Activated CD8-positive, alpha-beta memory T cell treated with anti-CD3 and anti-CD28 coated beads, Interleukin-2, amount 10 ng/mL, durations not matched to agents 7 days and 5 days (primary cell): Measurements from ENCODE around the gene GALNT4. TPM values are rescaled to one million over a fixed set of nuclear protein-coding genes. Genes with fewer than 3 reads are reported as not detected.

ENCODE experiments used
- ATAC-seq: fragments of 150-1000 bp; cut with Tn5 transposase; one replicate; pipeline ENCODE4 v1.10.0; 2021; ENCODE audit warnings: moderate library complexity
- CTCF ChIA-PET: fragments of 350-600 bp; sonication (Branson Sonifier 250); formaldehyde crosslinking; loops from one replicate; lab custom pipeline; 2021; ENCODE audit warnings: antibody characterized with exemption; lab: Charles Lee
- DNase-seq: peaks from one replicate; pipeline ENCODE4 v3.0.0-alpha.2; 2020
- H3K27ac Mint-ChIP-seq: one replicate; pipeline ENCODE4 v1.8.0; 2021; ENCODE audit warnings: mild to moderate bottlenecking, mixed read lengths
- H3K27me3 Mint-ChIP-seq: one replicate; pipeline ENCODE4 v1.8.0; 2021; ENCODE audit warnings: mixed read lengths
- H3K36me3 Mint-ChIP-seq: one replicate; pipeline ENCODE4 v1.8.0; 2021; ENCODE audit warnings: mild to moderate bottlenecking, mixed read lengths
- H3K4me1 Mint-ChIP-seq: one replicate; pipeline ENCODE4 v1.8.0; 2021; ENCODE audit warnings: mixed read lengths
- H3K4me3 Mint-ChIP-seq: one replicate; pipeline ENCODE4 v1.8.0; 2021; ENCODE audit warnings: mild to moderate bottlenecking, moderate library complexity, mixed read lengths
- H3K9me3 Mint-ChIP-seq: one replicate; pipeline ENCODE4 v1.8.0; 2022; ENCODE audit warnings: low read depth, mixed read lengths
- total RNA-seq, 2 experiments: library from RNA; stranded (reverse); gene quantifications; one replicate each; pipeline ENCODE4 v1.2.3, GENCODE V29; 2021

The GALNT4 gene
- total RNA-seq, 2 experiments from 2014 or later, result 16.5 to 17.5 TPM

DNA sequence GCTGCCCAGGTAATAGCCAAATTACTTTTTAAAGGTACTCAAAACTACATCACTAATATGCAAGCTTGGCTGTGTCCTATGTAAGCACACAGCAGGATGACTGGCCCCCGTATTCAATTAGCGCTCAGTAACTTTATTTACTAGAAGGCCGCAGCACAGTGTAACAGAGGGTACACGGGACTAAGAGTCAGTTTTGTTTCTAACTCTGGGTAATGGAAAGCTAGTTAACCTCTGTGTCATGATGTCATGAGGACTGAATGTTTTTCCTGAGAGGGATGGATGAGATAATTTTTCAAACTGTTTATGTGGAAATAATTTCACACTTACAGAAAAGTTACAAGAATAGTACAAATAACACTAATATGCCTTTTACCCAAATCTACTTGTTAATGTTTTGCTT lies 27.1 kb downstream of the GALNT4 start:
- no peak overlapping the region for H3K4me3 Mint-ChIP-seq
- DNase-seq (no peak), ATAC-seq (no peak)
- no peak overlapping the region for H3K27ac Mint-ChIP-seq
- H3K9me3 Mint-ChIP-seq, result no peaks in the 10 kb centered on the region
- H3K4me1 Mint-ChIP-seq, result peaks cover 20% of the 10 kb centered on the region
- H3K27me3 Mint-ChIP-seq, result no peaks in the 10 kb centered on the region
- H3K36me3 Mint-ChIP-seq, result peaks cover 61% of the 10 kb centered on the region
- CTCF ChIA-PET, result interaction anchor here (2.0 kb wide), 1 partner anchor 27 kb away, joined by 8 read pairs; no protein-coding TSS in a partner anchor

DNA sequence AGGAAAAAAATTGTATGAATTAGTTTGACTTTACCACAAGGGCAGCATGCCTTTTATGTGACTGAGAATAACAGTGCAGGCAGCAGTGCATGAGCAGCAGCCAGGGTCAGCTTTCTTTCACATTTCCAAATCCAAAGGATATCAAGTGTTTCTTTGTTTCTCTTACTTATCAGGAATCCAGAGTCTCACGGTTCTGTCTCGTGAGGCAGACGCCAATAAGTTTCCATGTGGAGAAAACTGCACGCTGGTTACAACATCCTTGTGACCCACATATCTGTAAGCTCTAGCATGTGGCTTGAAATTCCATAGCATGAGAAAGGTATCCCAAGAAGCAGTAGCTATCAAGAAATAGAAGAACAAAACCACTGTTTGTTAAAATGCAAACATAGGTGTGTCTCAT lies 27.6 kb downstream of the GALNT4 start:
- Mint-ChIP-seq H3K27me3 (no peaks in the 10 kb centered on the region), H3K4me1 (peaks cover 20% of the 10 kb centered on the region), H3K36me3 (peaks cover 59% of the 10 kb centered on the region), H3K4me3 (no peak overlapping the region), H3K27ac (no peak overlapping the region), H3K9me3 (no peaks in the 10 kb centered on the region)
- DNase-seq (no peak), ATAC-seq (no peak)
- CTCF ChIA-PET, result interaction anchor here (0.9 to 2.0 kb wide), 2 partner anchors 14 to 26 kb away, joined by 3 to 8 read pairs; no protein-coding TSS in a partner anchor

DNA sequence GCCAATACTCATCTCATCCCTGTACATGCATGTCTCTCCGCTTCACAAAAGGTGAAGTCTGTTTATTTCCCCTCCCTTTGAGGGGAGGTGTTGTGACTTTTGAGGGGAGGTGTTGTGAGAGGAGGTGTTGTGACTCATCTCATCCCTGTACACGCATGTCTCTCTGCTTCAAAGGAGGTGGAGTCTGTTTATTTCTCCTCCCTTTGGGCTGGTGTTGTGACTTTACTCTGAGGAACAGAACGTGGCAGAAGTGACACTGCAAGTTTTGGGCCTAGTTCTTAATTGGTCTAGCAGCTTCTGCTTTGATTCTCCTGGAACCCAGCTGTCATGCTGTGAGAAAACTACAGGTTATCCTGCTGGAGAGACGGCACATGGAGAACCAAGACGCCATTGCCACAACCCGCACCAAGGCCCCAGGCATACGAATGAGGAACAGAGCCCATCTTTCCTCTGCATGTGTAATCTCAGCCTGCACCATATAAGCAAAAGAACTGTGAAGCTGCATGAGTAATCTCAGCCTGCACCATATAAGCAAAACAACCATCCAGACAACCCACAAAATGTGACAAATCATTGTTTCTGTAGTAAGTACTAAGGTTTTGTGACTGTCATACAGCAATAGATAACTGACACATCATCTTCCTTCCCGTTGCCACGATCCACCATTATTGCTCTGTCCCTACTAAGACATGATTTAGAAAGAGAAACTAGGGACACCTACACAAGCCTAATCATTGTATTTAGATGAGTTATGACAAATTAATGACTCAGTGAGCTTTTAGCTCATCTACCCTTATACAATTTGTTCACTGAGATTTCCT lies 30.0 kb downstream of the GALNT4 start:
- Mint-ChIP-seq H3K36me3 (peaks cover 51% of the 10 kb centered on the region), H3K4me3 (peak overlapping the region; percentile 7), H3K27ac (peak overlapping the region; percentile 88), H3K9me3 (no peaks in the 10 kb centered on the region), H3K4me1 (peaks cover 20% of the 10 kb centered on the region), H3K27me3 (no peaks in the 10 kb centered on the region)
- ATAC-seq (peak; percentile 88), DNase-seq (peak; percentile 66)
- CTCF ChIA-PET, result interaction anchor here (0.8 to 3.1 kb wide), 6 partner anchors 17 to 32 kb away, joined by 3 to 13 read pairs (median 4); partner anchors contain the start of genes GALNT4 and POC1B

DNA sequence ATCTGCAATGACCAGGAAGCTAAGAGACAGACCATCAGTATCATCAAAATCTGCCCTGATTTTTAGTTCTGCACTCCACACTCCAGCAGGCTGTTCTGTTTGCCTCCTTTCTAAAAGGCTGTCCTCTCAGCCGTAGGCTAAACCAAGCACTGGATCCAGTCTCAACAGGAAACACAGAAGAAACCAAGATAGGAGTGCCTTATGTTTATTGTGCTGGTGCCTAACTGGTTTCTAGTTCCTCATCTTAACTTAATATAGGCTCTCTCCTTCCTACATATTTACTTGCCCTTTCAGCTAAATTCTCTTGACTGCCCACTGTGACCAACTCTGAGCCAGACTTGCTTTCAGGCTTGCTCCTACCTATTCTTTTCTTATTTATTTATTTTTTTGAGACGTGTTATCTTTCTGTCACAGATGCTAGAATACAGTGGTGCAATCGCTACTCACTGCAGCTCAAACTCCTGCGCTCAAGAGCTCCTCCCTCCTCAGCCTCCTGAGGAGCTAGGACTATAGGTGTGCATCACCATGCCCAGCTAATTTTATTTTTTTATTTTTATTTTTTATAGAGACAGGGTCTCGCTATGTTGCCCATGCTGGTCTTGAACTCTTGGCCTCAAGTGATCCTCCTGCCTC lies 30.8 kb downstream of the GALNT4 start:
- Mint-ChIP-seq H3K27ac (peak overlapping the region; percentile 35), H3K4me1 (peaks cover 20% of the 10 kb centered on the region), H3K4me3 (no peak overlapping the region), H3K36me3 (peaks cover 48% of the 10 kb centered on the region), H3K27me3 (no peaks in the 10 kb centered on the region), H3K9me3 (no peaks in the 10 kb centered on the region)
- CTCF ChIA-PET, result interaction anchor here (1.2 to 3.1 kb wide), 4 partner anchors 10 to 32 kb away, joined by 3 to 13 read pairs (median 5); partner anchors contain the start of genes GALNT4 and POC1B
- DNase-seq (no peak), ATAC-seq (no peak)

DNA sequence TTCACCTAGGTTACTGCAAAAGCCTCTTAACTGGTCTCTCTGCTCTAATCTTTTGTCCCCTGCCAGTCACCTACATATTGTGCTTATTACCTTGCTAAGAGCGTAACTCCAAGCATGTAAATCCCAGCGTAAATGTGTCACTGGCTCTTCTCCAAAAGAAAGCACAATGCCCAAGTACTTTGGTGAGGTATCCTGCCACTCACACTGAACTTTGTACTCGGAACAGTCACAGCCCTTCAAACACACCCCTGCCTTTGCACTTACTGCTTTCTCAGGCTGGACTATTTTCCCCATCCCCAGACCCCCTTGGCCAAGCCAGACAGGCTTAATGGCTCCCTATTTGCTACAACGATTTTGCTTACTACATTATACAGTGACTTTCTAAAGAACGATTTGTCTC lies 31.7 kb downstream of the GALNT4 start:
- no peak overlapping the region for H3K4me3 Mint-ChIP-seq
- ATAC-seq, result no peak
- peaks cover 20% of the 10 kb centered on the region for H3K4me1 Mint-ChIP-seq
- H3K36me3 Mint-ChIP-seq, result peaks cover 47% of the 10 kb centered on the region
- CTCF ChIA-PET, result interaction anchor here (1.2 to 3.1 kb wide), 2 partner anchors 9 to 32 kb away, joined by 5 to 13 read pairs; partner anchors contain the start of genes GALNT4 and POC1B
- H3K27me3 Mint-ChIP-seq, result no peaks in the 10 kb centered on the region
- DNase-seq, result no peak
- no peaks in the 10 kb centered on the region for H3K9me3 Mint-ChIP-seq
- H3K27ac Mint-ChIP-seq, result no peak overlapping the region

DNA sequence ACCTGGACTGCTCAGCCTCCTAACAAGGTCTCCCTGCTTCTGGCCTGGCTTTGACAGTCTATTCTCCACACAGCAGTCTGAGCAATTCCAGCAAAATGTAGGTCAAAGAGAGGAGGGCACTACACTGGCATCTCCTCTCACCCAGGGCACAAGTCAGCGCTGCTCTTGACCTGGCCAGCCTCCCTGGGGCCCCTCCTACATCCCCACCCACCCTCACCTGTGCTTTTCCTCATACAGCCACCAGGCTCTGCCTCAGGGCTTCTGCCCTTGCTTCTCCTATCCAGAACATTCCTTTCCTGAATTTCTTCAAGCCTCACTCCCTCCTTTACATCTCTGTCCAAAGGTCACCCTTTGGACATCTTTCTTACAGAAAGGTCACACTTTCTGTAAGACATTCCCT lies 33.7 kb downstream of the GALNT4 start:
- Mint-ChIP-seq H3K27ac (no peak overlapping the region), H3K4me3 (no peak overlapping the region), H3K36me3 (peaks cover 53% of the 10 kb centered on the region), H3K9me3 (no peaks in the 10 kb centered on the region), H3K4me1 (peaks cover 16% of the 10 kb centered on the region), H3K27me3 (no peaks in the 10 kb centered on the region)
- no peak for ATAC-seq
- CTCF ChIA-PET, result interaction anchor here (1.1 kb wide), 1 partner anchor 34 kb away, joined by 3 read pairs; the partner anchor contains the start of gene POC1B
- no peak for DNase-seq

DNA sequence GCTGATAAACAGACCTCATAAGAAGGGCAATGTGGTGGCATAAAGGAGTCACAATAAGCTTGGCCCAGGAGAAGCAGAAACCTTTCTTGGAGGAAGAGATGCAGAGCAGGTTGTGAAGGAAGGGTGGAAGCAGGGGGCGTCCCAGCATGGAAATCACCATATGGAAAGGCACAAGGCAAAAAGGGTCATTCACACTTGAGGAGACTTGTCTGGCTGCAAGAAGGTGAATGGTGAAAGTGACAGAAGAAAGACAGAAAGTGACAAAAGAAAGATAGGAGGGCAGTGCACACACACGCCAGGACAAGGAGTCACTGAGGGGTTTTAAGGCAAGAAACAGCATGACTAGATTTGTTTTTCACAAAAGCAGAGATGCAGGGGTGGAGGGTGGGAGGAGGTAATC lies 38.3 kb downstream of the GALNT4 start:
- no peaks in the 10 kb centered on the region for H3K27me3 Mint-ChIP-seq
- DNase-seq (no peak), ATAC-seq (no peak)
- no peak overlapping the region for H3K4me3 Mint-ChIP-seq
- H3K36me3 Mint-ChIP-seq, result peaks cover 60% of the 10 kb centered on the region
- CTCF ChIA-PET, result interaction anchor here (1.4 kb wide), 1 partner anchor 15 kb away, joined by 4 read pairs; no protein-coding TSS in a partner anchor
- no peaks in the 10 kb centered on the region for H3K4me1 Mint-ChIP-seq
- no peak overlapping the region for H3K27ac Mint-ChIP-seq
- no peaks in the 10 kb centered on the region for H3K9me3 Mint-ChIP-seq

DNA sequence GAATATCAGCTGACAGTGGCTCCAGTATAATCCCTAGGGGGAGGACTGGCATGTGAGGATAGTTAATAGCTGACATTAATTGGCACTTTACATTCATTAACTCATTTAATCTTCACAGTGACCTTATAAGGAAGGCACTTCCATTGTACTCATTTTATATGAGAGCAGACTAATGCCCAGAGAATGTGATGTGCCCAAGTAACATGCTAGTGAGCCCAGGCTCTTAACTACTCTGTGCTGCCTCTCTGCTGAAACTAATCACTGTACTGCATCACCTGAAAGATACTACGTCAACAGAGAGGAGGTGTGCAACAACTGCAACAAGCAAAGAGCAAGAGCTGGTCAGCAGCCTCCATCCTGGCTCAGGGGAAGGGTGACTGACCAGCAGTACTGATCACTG lies 40.1 kb downstream of the GALNT4 start:
- no peak overlapping the region for H3K27ac Mint-ChIP-seq
- ATAC-seq (no peak), DNase-seq (no peak)
- no peak overlapping the region for H3K4me3 Mint-ChIP-seq
- peaks cover 56% of the 10 kb centered on the region for H3K36me3 Mint-ChIP-seq
- no peaks in the 10 kb centered on the region for H3K4me1 Mint-ChIP-seq
- CTCF ChIA-PET, result interaction anchor here (1.2 to 2.6 kb wide), 4 partner anchors 9 to 40 kb away, joined by 3 to 8 read pairs (median 4); partner anchors contain the start of gene GALNT4
- no peaks in the 10 kb centered on the region for H3K27me3 Mint-ChIP-seq
- H3K9me3 Mint-ChIP-seq, result no peaks in the 10 kb centered on the region

DNA sequence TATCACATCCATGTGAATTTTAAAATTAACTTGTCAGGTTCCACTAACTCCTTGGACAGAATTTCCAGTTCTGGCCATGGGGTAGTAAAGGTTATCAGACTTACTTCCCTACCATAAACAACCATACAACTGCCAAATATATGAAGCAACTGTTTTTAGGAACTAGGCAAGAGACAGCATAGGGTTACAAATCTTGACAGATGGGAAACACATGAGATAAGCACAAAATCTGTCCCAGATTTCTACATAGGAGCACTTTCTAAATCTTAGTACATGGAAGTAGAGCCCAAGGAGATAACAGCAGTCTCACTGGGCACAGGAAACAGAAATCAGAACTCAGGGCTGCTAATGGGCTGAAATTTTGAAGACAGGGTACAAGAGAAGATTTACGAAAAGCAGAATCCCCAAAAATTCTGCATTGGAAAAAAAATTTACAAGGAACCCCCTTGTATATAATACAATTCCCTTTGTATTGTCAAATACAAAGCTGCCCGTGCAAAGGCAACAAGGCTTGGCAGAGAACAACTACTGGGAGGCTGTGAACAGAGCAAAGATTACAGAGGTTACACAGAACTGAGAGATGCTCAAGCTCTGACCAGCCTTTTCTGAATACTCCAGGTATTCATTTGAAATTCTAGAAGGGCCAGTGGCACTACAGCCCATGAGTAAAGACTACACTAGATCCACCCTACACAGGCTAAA lies 43.2 kb downstream of the GALNT4 start:
- ATAC-seq, result no peak
- no peak for DNase-seq
- peaks cover 21% of the 10 kb centered on the region for H3K4me1 Mint-ChIP-seq
- H3K9me3 Mint-ChIP-seq, result no peaks in the 10 kb centered on the region
- no peak overlapping the region for H3K4me3 Mint-ChIP-seq
- peaks cover 51% of the 10 kb centered on the region for H3K36me3 Mint-ChIP-seq
- H3K27ac Mint-ChIP-seq, result no peak overlapping the region
- no peaks in the 10 kb centered on the region for H3K27me3 Mint-ChIP-seq
- CTCF ChIA-PET, result interaction anchor here (1.0 kb wide), 1 partner anchor 547 kb away, joined by 3 read pairs; no protein-coding TSS in a partner anchor

DNA sequence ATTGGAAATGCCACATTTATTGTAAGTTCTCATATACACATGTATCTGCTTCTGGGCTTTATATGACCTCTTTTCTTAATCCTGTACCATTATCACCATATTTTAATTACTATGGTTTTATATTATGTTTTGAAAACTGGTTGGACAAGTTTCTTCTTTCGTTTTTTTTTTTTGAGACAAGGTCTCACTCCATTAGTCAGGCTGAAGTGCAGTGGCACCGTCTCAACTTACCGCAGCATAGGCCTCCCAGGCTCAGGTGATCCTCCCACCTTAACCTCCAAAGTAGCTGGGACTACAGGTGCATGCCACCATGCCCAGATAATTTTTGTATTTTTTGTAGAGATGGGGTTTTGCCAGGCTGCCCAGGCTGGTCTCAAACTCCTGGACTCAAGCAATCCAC lies 44.6 kb downstream of the GALNT4 start:
- H3K27ac Mint-ChIP-seq, result no peak overlapping the region
- H3K4me1 Mint-ChIP-seq, result peaks cover 25% of the 10 kb centered on the region
- no peaks in the 10 kb centered on the region for H3K9me3 Mint-ChIP-seq
- no peaks in the 10 kb centered on the region for H3K27me3 Mint-ChIP-seq
- ATAC-seq (no peak), DNase-seq (no peak)
- CTCF ChIA-PET, result interaction anchor here (1.1 kb wide), 1 partner anchor 9 kb away, joined by 3 read pairs; no protein-coding TSS in a partner anchor
- no peak overlapping the region for H3K4me3 Mint-ChIP-seq
- H3K36me3 Mint-ChIP-seq, result peaks cover 39% of the 10 kb centered on the region

DNA sequence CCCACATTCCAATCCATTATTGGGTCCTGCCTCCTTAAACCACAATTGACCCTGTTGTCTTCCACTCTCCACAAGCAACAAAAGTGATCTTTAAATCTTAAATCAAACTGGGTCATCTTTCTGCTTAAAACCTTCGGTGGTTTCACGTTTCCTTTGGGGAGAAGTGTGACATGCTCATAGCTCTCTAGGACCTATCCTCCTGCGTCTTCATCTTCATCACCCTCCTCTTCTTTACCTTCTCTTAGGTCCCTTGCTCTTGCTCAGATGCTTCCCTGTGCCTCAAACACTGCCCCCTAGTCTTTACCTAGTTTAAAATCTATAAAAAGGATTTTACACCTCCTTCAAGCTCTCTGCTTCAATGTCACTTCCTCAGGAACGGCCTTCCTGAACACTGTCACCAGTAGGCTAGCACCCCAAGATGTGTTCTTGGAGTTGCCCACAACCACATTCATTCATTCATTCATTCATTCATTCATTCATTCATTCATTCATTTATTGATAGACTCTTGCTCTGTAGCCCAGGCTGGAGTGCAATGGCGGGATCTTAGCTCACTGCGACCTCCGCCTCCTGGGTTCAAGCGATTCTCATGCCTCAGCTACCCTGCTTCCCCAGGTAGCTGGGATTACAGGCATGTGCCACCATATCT lies 46.8 kb downstream of the GALNT4 start:
- H3K4me1 Mint-ChIP-seq, result peaks cover 42% of the 10 kb centered on the region
- peaks cover 27% of the 10 kb centered on the region for H3K36me3 Mint-ChIP-seq
- ATAC-seq (peak; percentile 38), DNase-seq (no peak)
- peak overlapping the region; percentile 0 for H3K4me3 Mint-ChIP-seq
- peak overlapping the region; percentile 76 for H3K27ac Mint-ChIP-seq
- H3K27me3 Mint-ChIP-seq, result no peaks in the 10 kb centered on the region
- CTCF ChIA-PET, result interaction anchor here (0.7 to 3.1 kb wide), 5 partner anchors 16 to 53 kb away, joined by 3 to 11 read pairs (median 3); partner anchors contain the start of gene GALNT4
- H3K9me3 Mint-ChIP-seq, result no peaks in the 10 kb centered on the region

DNA sequence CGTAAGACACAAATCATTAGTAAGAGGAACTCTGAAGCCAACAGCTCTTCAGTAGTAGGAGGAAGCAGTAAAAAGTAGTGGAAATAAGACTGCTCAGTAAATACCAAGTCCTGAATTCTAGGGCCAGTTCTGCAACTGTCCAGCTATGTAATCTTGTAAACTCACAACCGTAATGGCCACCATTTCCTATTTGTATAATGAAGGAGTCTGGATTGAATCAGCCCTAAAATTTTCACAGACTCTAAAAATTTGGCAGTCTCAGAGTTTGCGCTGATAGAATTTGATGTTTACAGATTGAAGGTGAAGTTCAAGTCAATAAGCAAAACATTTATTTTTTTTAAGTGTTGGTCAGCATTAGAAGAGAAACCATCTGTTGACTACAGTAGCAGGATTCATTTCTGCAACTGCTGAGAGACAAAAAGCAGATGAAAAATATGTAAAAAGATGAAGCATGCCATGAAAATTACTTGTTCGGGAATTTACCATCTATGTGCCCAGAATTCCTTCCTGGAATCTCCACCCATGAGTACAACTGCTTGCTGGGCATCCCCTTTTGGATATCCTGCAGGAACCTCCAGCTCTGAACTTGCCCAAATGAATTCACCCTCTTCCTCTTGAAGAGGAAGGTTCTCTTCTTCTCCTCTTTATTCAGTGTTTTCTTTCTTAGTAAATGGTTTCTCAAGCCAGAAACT lies 47.5 kb downstream of the GALNT4 start:
- peaks cover 49% of the 10 kb centered on the region for H3K4me1 Mint-ChIP-seq
- H3K9me3 Mint-ChIP-seq, result no peaks in the 10 kb centered on the region
- no peaks in the 10 kb centered on the region for H3K27me3 Mint-ChIP-seq
- DNase-seq (no peak), ATAC-seq (no peak)
- H3K36me3 Mint-ChIP-seq, result peaks cover 28% of the 10 kb centered on the region
- CTCF ChIA-PET, result interaction anchor here (0.8 to 3.1 kb wide), 4 partner anchors 29 to 53 kb away, joined by 3 to 11 read pairs (median 4); partner anchors contain the start of gene GALNT4
- H3K4me3 Mint-ChIP-seq, result peak overlapping the region; percentile 0
- H3K27ac Mint-ChIP-seq, result peak overlapping the region; percentile 76
